K562 (cell line): ENCODE data around the gene TM9SF3. TPM values are rescaled to one million over a fixed set of nuclear protein-coding genes. Genes with fewer than 3 reads are reported as not detected.
A peak's percentile ranks its signal among the peaks of the same experiment; 100 is the strongest.

Source experiments
- ATAC-seq: fragments of 200-7000 bp; cut with Tn5 transposase; 3 replicates; pipeline ENCODE4 v1.9.1; 2020; ENCODE audit warnings: moderate library complexity
- BruUV-seq: library from RNA; stranded (reverse); fragments of 400-500 nt; replicated peaks from 2 replicates; lab custom pipeline; 2021; lab: Mats Ljungman, UMichigan
- CTCF ChIA-PET: fragments of 300-600 bp; formaldehyde crosslinking; extraction: SDS; loops from one replicate; lab custom pipeline; 2021; ENCODE audit warnings: low intra/inter-chr PET ratio; lab: Yijun Ruan, JAX
- POLR2A ChIA-PET: fragments of 300-600, 350-650 bp; sonication (Branson Sonifier 250); formaldehyde crosslinking; extraction: SDS; loops from one replicate; lab custom pipeline; 2021; ENCODE audit warnings: antibody characterized with exemption, inconsistent platforms; lab: Yijun Ruan, JAX
- DNase-seq, 4 experiments: peaks; one replicate each; pipeline versions ENCODE4 v3.0.0 to v3.0.0-alpha.2; 2011 to 2018; ENCODE audit warnings: low spot score in 3 of 4, mixed read lengths in 3 of 4; ENCODE audit errors: extremely low read depth in 1 of 4
- FAIRE-seq: peaks from 2 replicates; lab custom pipeline; 2011; peaks lifted over from hg19 to GRCh38; lab: Jason Lieb, UNC
- H2AFZ ChIP-seq: 2 replicates; pipeline ENCODE4 v1.6.0; 2011; ENCODE audit warnings: low read depth, low read length, control low read depth, inconsistent platforms
- H3K27ac ChIP-seq: fragments of 200-600 bp; 3 replicates; pipeline ENCODE4 v1.8.0; 2011; ENCODE audit warnings: low read depth, mild to moderate bottlenecking, control low read depth, inconsistent platforms, low read length, moderate library complexity, mixed read lengths; ENCODE audit errors: extremely low read depth
- H3K27me3 ChIP-seq, 2 experiments: fragments of 300-600 bp in 1 of 2; 2 replicates in 1 of 2; 3 replicates in 1 of 2; pipeline versions ENCODE4 v1.6.0 to v1.8.0; 2011; ENCODE audit warnings: inconsistent platforms in 2 of 2, low read length in 2 of 2, mild to moderate bottlenecking in 1 of 2, mixed read lengths in 1 of 2, moderate library complexity in 1 of 2; ENCODE audit not compliant: control insufficient read depth in 2 of 2, insufficient read depth in 2 of 2
- H3K36me3 ChIP-seq: fragments of 300-600 bp; 3 replicates; pipeline ENCODE4 v1.8.0; 2011; ENCODE audit warnings: mild to moderate bottlenecking, low read length, inconsistent platforms; ENCODE audit not compliant: control insufficient read depth, insufficient read depth
- H3K4me1 ChIP-seq, 2 experiments: fragments of 200-600 bp in 1 of 2; replicated peaks in 1 of 2; 2 replicates in 1 of 2; 3 replicates in 1 of 2; pipeline versions ENCODE4 v1.5.1 to v1.8.0; 2011; ENCODE audit warnings: inconsistent platforms in 2 of 2, low read length in 2 of 2, mild to moderate bottlenecking in 1 of 2, mixed read lengths in 1 of 2, moderate library complexity in 1 of 2; ENCODE audit not compliant: control insufficient read depth in 2 of 2, insufficient read depth in 2 of 2
- H3K4me2 ChIP-seq: 2 replicates; pipeline ENCODE4 v1.6.1; 2011; ENCODE audit warnings: low read length, control low read depth, inconsistent platforms, mixed read lengths; ENCODE audit not compliant: insufficient read depth
- H3K4me3 ChIP-seq: fragments of 200-600 bp; sonication (generic), shearing (Covaris generic); 2 replicates; pipeline ENCODE4 v1.5.1; 2016; ENCODE audit warnings: control low read depth, inconsistent platforms
- H3K79me2 ChIP-seq: fragments of 200-600 bp; 3 replicates; pipeline ENCODE4 v1.8.0; 2011; ENCODE audit warnings: low read length, inconsistent platforms; ENCODE audit not compliant: control insufficient read depth, insufficient read depth
- H3K9ac ChIP-seq, 2 experiments: 2 replicates each; pipeline versions ENCODE4 v1.6.0 to v1.6.1; 2011; ENCODE audit warnings: low read depth in 2 of 2, low read length in 2 of 2, control low read depth in 1 of 2, inconsistent platforms in 1 of 2, mild to moderate bottlenecking in 1 of 2, mixed read lengths in 1 of 2; ENCODE audit not compliant: insufficient read depth in 1 of 2
- H3K9me1 ChIP-seq: one replicate; pipeline ENCODE4 v1.6.0; 2011; ENCODE audit warnings: inconsistent platforms, mild to moderate bottlenecking, low read length, moderate library complexity; ENCODE audit not compliant: control insufficient read depth, insufficient read depth
- H3K9me3 ChIP-seq: replicated peaks from 2 replicates; pipeline ENCODE4 v1.5.1; 2011; ENCODE audit warnings: low read depth, low read length, inconsistent platforms; ENCODE audit not compliant: control insufficient read depth, insufficient read depth
- H4K20me1 ChIP-seq: replicated peaks from 2 replicates; pipeline ENCODE4 v1.6.1; 2011; ENCODE audit warnings: low read length, inconsistent platforms, mixed read lengths; ENCODE audit not compliant: control insufficient read depth, insufficient read depth
- ARID3A ChIP-seq: IDR thresholded peaks from 2 replicates; pipeline ENCODE4 v1.6.1; 2012; ENCODE audit warnings: low read depth, low read length, improper control_type of control experiment, borderline replicate concordance
- CC2D1A ChIP-seq: fragments of 450-650 bp; IDR thresholded peaks from 2 replicates; pipeline ENCODE4 v1.6.1; 2017; ENCODE audit warnings: mild to moderate bottlenecking
- DPF2 ChIP-seq: fragments of 450-650 bp; IDR thresholded peaks from 2 replicates; pipeline ENCODE4 v1.6.1; 2016
- ETV5 ChIP-seq: sonication (generic); formaldehyde crosslinking; IDR thresholded peaks from 2 replicates; pipeline ENCODE4 v1.4.0; 2020; ENCODE audit warnings: low read depth, mild to moderate bottlenecking, missing genetic modification reagents
- HDAC8 ChIP-seq: fragments of 450-650 bp; IDR thresholded peaks from 2 replicates; pipeline ENCODE4 v1.6.1; 2016; ENCODE audit warnings: mild to moderate bottlenecking, missing genetic modification characterization, moderate library complexity, missing compliant biosample characterization
- NFIX ChIP-seq: fragments of 250-450 bp; sonication (Bioruptor Pico); IDR thresholded peaks from 2 replicates; pipeline ENCODE4 v1.4.0; 2020; ENCODE audit warnings: low read depth, mild to moderate bottlenecking, moderate library complexity
- SMARCC2 ChIP-seq: fragments of 450-650 bp; IDR thresholded peaks from 2 replicates; pipeline ENCODE4 v1.6.1; 2017; ENCODE audit warnings: antibody characterized with exemption, moderate library complexity, mild to moderate bottlenecking, low read depth
- TAL1 ChIP-seq: fragments of 450-650 bp; IDR thresholded peaks from 2 replicates; pipeline ENCODE4 v1.6.1; 2016; ENCODE audit warnings: mild to moderate bottlenecking
- TCF15 ChIP-seq: fragments of 250-450 bp; sonication (Bioruptor Pico); IDR thresholded peaks from 2 replicates; pipeline ENCODE4 v1.8.0; 2022; ENCODE audit warnings: moderate library complexity, mild to moderate bottlenecking, inconsistent platforms
- TFE3 ChIP-seq: fragments of 450-650 bp; formaldehyde crosslinking; IDR thresholded peaks from 2 replicates; pipeline ENCODE4 v1.4.0; 2020; ENCODE audit warnings: mild to moderate bottlenecking, mixed read lengths
- THRA ChIP-seq: fragments of 450-650 bp; IDR thresholded peaks from 2 replicates; pipeline ENCODE4 v1.6.1; 2017; ENCODE audit warnings: mild to moderate bottlenecking, moderate library complexity
- TSC22D4 ChIP-seq: fragments of 450-650 bp; IDR thresholded peaks from 2 replicates; pipeline ENCODE4 v1.6.1; 2016; ENCODE audit warnings: missing genetic modification characterization, missing biosample characterization, control low read depth
- ZKSCAN8 ChIP-seq: fragments of 200-800 bp; sonication (Bioruptor generic); IDR thresholded peaks from 2 replicates; pipeline ENCODE4 v1.6.1; 2016; ENCODE audit warnings: missing genetic modification characterization, missing compliant biosample characterization
- ZNF589 ChIP-seq: fragments of 200-800 bp; sonication (Bioruptor generic); IDR thresholded peaks from 2 replicates; pipeline ENCODE4 v1.6.1; 2016; ENCODE audit warnings: low read depth, missing genetic modification characterization, missing compliant biosample characterization
- WGBS: fragments of 100-300 bp; shearing (Covaris generic); methylation state at CpG from one replicate; pipeline ENCODE4 v1.1.6; 2016; ENCODE audit warnings: low coverage, mixed read lengths; ENCODE audit not compliant: insufficient coverage; ENCODE audit errors: missing lambda C conversion rate; 5-methylcytosine and 5-hydroxymethylcytosine counted together
- in situ Hi-C: fragments of 300-500 bp; cut with MboI; formaldehyde crosslinking; loops from 4 replicates; pipeline ENCODE4 v1.15.0; 2018; ENCODE audit warnings: inconsistent platforms, mixed read lengths
- intact Hi-C: fragments of 100-400 bp; cut with micrococcal nuclease; formaldehyde crosslinking; loops from 2 replicates; pipeline ENCODE4 v1.14.2; 2022
- polyA plus RNA-seq, 8 experiments: library from polyadenylated mRNA; depleted of rRNA in 4 of 8; stranded (reverse) in 5 of 8; unstranded in 3 of 8; fragments of >200 nt; fragmentation: Nextera tagmentation in 2 of 8; fragmentation: Illumina TruSeq in 1 of 8; extraction: Ambion mirVana in 2 of 8; extraction: Trizol in 1 of 8; gene quantifications; 2 replicates each; pipeline versions ENCODE4 v1.2.1 to v1.2.3, GENCODE V29; 2011 to 2014; ENCODE audit warnings: inconsistent platforms in 1 of 8, missing spikeins in 1 of 8
- total RNA-seq, 7 experiments: library from RNA; depleted of rRNA in 6 of 7; stranded (reverse); fragments of >200 nt in 6 of 7; fragmentation: Illumina TruSeq in 2 of 7; extraction: Trizol in 2 of 7; gene quantifications; 2 replicates each; pipeline versions ENCODE4 v1.2.1 to v1.2.3, GENCODE V29; 2011 to 2021; ENCODE audit warnings: low replicate concordance in 1 of 7

Gene TM9SF3
- total and polyA plus RNA-seq, 9 of the 15 experiments (the other 6 are each of a cell fraction or from before 2014, with no cell fraction given) = 16.1 to 63.1 (median 34.9) TPM

GRCh38 chr10:96588060-96588554 is 1.3 kb upstream of the TM9SF3 start:
- FAIRE-seq (no peak), ATAC-seq (no peak), DNase-seq (no peak)
- Histone ChIP-seq H3K79me2 (peaks cover 46% of the 10 kb centered on the region), H3K9ac (peak overlapping the region in 1 of 2 experiments; percentile 88; a peak in 1 of 4 replicates), H3K9me3 (no peaks in the 10 kb centered on the region), H3K9me1 (peaks cover 4% of the 10 kb centered on the region), H3K27ac (no peak overlapping the region; the same call in 2 of the 3 replicates), H3K27me3 (no peaks in the 10 kb centered on the region), H3K4me3 (peak overlapping the region; percentile 82; the same call in 1 of the 2 replicates), H3K4me2 (peak overlapping the region; percentile 96), H4K20me1 (no peaks in the 10 kb centered on the region), H3K4me1 (peaks cover 2 to 4% of the 10 kb centered on the region in 2 experiments; a peak in 3 of 5 replicates), H3K36me3 (peaks cover 4% of the 10 kb centered on the region; the same call in 1 of the 3 replicates), H2AFZ (0 out of 2 replicates have a peak overlapping the region, but pooled peaks have one; percentile 40)
- intact Hi-C loops (loop anchor here (5.0 kb wide), 1 partner anchor 34 kb away; no protein-coding TSS in a partner anchor), in situ Hi-C loops (no loop called here)
- POLR2A ChIA-PET = no interaction called here
- no TSS peak for BruUV-seq
- WGBS = 28% methylated on average over 4 of the region's 4 CpGs
- CTCF ChIA-PET = no interaction called here
- no peak for TF ChIP-seq HDAC8 (tag)
- TF ChIP-seq ETV5 = no peak
- no peak for TF ChIP-seq CC2D1A
- TF ChIP-seq THRA = no peak
- no peak for TF ChIP-seq NFIX
- TF ChIP-seq ARID3A = no peak
- no peak for TF ChIP-seq TFE3
- no peak for TF ChIP-seq ZKSCAN8 (CRISPR knock-in tag)
- TF ChIP-seq SMARCC2 = no peak
- TF ChIP-seq ZNF589 (CRISPR knock-in tag) = no peak
- no peak for TF ChIP-seq TSC22D4 (tag)
- no peak for TF ChIP-seq TAL1
- no peak for TF ChIP-seq TCF15
- TF ChIP-seq DPF2 = no peak
